ENCODE results near the gene METTL14. TPM values are rescaled to one million over a fixed set of nuclear protein-coding genes. Genes with fewer than 3 reads are reported as not detected.

The METTL14 gene
- polyA plus RNA-seq, 1 donor (not counting 4 experiments of a cell fraction or from before 2014, with no cell fraction given): 25.8 TPM

DNA sequence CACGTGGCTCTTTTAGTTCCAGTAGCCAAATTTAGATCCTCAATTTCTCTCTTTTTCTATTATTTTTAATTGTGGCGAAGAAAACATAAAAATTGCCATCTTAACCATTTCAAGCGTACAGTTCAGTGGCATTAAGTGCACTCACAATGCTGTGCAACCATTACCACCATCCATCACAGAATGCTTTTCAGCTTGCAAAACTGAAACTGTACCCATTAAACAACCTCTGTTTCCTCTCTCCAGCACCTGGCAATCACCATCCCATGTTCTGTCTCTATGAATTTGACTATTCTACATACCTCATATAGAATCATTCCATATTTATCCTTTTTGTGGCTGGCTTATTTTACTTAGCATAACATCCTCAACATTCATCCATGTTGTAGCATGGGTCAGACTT lies 74.9 kb downstream of the METTL14 start:
- dilution Hi-C loops (cut with MboI; ENCODE audit: extremely low pct_ligation_motif_present, low sequenced_read_pairs): no loop called here
- H3K4me1 ChIP-seq (ENCODE audit: control insufficient read depth, extremely low read depth, insufficient read depth, low read length): peaks cover under 1% of the 10 kb centered on the region

DNA sequence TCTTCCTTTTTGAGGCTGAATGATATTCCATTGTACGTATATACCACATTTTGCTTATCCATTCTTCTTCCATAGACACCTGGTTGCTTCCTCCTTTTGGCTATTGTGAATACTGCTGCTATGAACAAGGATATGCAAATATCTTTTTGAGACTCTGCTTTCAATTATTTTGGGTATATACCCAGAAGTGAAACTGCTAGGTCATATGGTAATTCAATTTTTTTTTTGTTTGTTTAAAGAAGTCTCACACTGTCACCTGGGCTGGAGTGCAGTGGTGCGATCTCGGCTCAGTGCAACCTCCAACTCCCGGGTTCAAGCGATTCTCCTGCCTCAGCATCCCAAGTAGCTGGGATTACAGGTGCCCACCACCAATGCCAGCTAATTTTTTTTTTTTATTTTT lies 75.3 kb downstream of the METTL14 start:
- Histone ChIP-seq H3K4me1 (ENCODE audit: control insufficient read depth, extremely low read depth, insufficient read depth, low read length) (peaks cover 4% of the 10 kb centered on the region), H3K9me1 (ENCODE audit: control insufficient read depth, extremely low read depth, insufficient read depth, low read length) (no peaks in the 10 kb centered on the region), H3K27ac (ENCODE audit: control insufficient read depth, insufficient read depth, low read length) (no peak overlapping the region), H3K9me3 (ENCODE audit: control insufficient read depth, low read depth, low read length) (no peaks in the 10 kb centered on the region), H3K4me2 (ENCODE audit: control insufficient read depth, extremely low read depth, insufficient read depth, low read depth, low read length) (no peak overlapping the region), H4K20me1 (ENCODE audit: control insufficient read depth, extremely low read depth, insufficient read depth, low read length) (no peaks in the 10 kb centered on the region), H3K4me3 (ENCODE audit: control insufficient read depth in 2 of 3, extremely low read depth in 1 of 3, insufficient read depth in 2 of 3, low read depth in 1 of 3, low read length in 3 of 3) (no peak overlapping the region), H3K9ac (ENCODE audit: control insufficient read depth, extremely low read depth, insufficient read depth, low read length) (no peak overlapping the region), H3K36me3 (ENCODE audit: control insufficient read depth in 2 of 2, extremely low read depth in 1 of 2, insufficient read depth in 2 of 2, low read length in 2 of 2) (peaks cover 0 to 23% of the 10 kb centered on the region in 2 experiments), H3K79me2 (ENCODE audit: control insufficient read depth, insufficient read depth, low read length) (no peaks in the 10 kb centered on the region), H3K27me3 (ENCODE audit: control insufficient read depth, extremely low read depth, insufficient read depth, low read length) (no peaks in the 10 kb centered on the region), H2AFZ (ENCODE audit: control insufficient read depth, low read length) (no peak overlapping the region)
- TF ChIP-seq, protein P1, sequence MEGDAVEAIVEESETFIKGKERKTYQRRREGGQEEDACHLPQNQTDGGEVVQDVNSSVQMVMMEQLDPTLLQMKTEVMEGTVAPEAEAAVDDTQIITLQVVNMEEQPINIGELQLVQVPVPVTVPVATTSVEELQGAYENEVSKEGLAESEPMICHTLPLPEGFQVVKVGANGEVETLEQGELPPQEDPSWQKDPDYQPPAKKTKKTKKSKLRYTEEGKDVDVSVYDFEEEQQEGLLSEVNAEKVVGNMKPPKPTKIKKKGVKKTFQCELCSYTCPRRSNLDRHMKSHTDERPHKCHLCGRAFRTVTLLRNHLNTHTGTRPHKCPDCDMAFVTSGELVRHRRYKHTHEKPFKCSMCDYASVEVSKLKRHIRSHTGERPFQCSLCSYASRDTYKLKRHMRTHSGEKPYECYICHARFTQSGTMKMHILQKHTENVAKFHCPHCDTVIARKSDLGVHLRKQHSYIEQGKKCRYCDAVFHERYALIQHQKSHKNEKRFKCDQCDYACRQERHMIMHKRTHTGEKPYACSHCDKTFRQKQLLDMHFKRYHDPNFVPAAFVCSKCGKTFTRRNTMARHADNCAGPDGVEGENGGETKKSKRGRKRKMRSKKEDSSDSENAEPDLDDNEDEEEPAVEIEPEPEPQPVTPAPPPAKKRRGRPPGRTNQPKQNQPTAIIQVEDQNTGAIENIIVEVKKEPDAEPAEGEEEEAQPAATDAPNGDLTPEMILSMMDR (optimal IDR thresholded peaks at IDR 0.05 in 1 of 3, IDR thresholded peaks at IDR 0.05 in 1 of 3, conservative IDR thresholded peaks at IDR 0.05 in 1 of 3; ENCODE audit: extremely low read depth in 1 of 3, insufficient read depth in 2 of 3, low read length in 3 of 3): no peak
- TF ChIP-seq EZH2 (IDR thresholded peaks at IDR 0.05; ENCODE audit: low read length): no peak
- DNase-seq (ENCODE audit: low read depth, low spot score) (no peak), FAIRE-seq (no peak)
- dilution Hi-C loops (cut with MboI; ENCODE audit: extremely low pct_ligation_motif_present, low sequenced_read_pairs): no loop called here

More for the DNA sequence above, 74.9 kb downstream of the METTL14 start:
- H3K79me2 ChIP-seq (ENCODE audit: control insufficient read depth, insufficient read depth, low read length): no peaks in the 10 kb centered on the region
- TF ChIP-seq EZH2 (IDR thresholded peaks at IDR 0.05; ENCODE audit: low read length): no peak
- TF ChIP-seq, protein P1 (optimal IDR thresholded peaks at IDR 0.05 in 1 of 3, IDR thresholded peaks at IDR 0.05 in 1 of 3, conservative IDR thresholded peaks at IDR 0.05 in 1 of 3; ENCODE audit: extremely low read depth in 1 of 3, insufficient read depth in 2 of 3, low read length in 3 of 3): no peak
- H3K36me3 ChIP-seq (ENCODE audit: control insufficient read depth in 2 of 2, extremely low read depth in 1 of 2, insufficient read depth in 2 of 2, low read length in 2 of 2): peaks cover 0 to 23% of the 10 kb centered on the region in 2 experiments
- H3K27ac ChIP-seq (ENCODE audit: control insufficient read depth, insufficient read depth, low read length): no peak overlapping the region
- FAIRE-seq: no peak
- no peaks in the 10 kb centered on the region for H3K9me3 ChIP-seq (ENCODE audit: control insufficient read depth, low read depth, low read length)
- H3K9ac ChIP-seq (ENCODE audit: control insufficient read depth, extremely low read depth, insufficient read depth, low read length): no peak overlapping the region
- H2AFZ ChIP-seq (ENCODE audit: control insufficient read depth, low read length): no peak overlapping the region
- no peak overlapping the region for H3K4me2 ChIP-seq (ENCODE audit: control insufficient read depth, extremely low read depth, insufficient read depth, low read depth, low read length)
- no peaks in the 10 kb centered on the region for H4K20me1 ChIP-seq (ENCODE audit: control insufficient read depth, extremely low read depth, insufficient read depth, low read length)
- H3K9me1 ChIP-seq (ENCODE audit: control insufficient read depth, extremely low read depth, insufficient read depth, low read length): no peaks in the 10 kb centered on the region
- H3K4me3 ChIP-seq (ENCODE audit: control insufficient read depth in 2 of 3, extremely low read depth in 1 of 3, insufficient read depth in 2 of 3, low read depth in 1 of 3, low read length in 3 of 3): no peak overlapping the region
- no peaks in the 10 kb centered on the region for H3K27me3 ChIP-seq (ENCODE audit: control insufficient read depth, extremely low read depth, insufficient read depth, low read length)
- DNase-seq (ENCODE audit: low read depth, low spot score): no peak
